Measurements from ENCODE around the gene ATP5F1A. TPM values are rescaled to one million over a fixed set of nuclear protein-coding genes. Genes with fewer than 3 reads are reported as not detected.
"Not testable (repeated sequence)": the region's sequence is repeated elsewhere in the genome, so short reads cannot be mapped to it uniquely, and the experiment has no call there.

The ATP5F1A gene
- 597 TPM for total RNA-seq
- 100 to 1,000 TPM; 467 to 549 (median 489) TPM for polyA plus RNA-seq (ENCODE audit: insufficient read depth in 1 of 8, insufficient read length in 8 of 8, low replicate concordance in 1 of 8)
- long read RNA-seq, donor 1, full-length matches to known transcripts: 123 of 190 reads
- long read RNA-seq, donor 1, partial matches to known transcripts: 67 of 190 reads
- long read RNA-seq, donor 1, other reads (novel, unspliced or antisense): 0 of 190 reads
- long read RNA-seq, donor 2, full-length matches to known transcripts: 25 of 50 reads
- long read RNA-seq, donor 2, partial matches to known transcripts: 25 of 50 reads
- long read RNA-seq, donor 2, other reads (novel, unspliced or antisense): 0 of 50 reads
- long read RNA-seq, donor 3, full-length matches to known transcripts: 210 of 438 reads
- long read RNA-seq, donor 3, partial matches to known transcripts: 228 of 438 reads
- long read RNA-seq, donor 3, other reads (novel, unspliced or antisense): 0 of 438 reads
- long read RNA-seq, donor 4, full-length matches to known transcripts: 112 of 167 reads
- long read RNA-seq, donor 4, partial matches to known transcripts: 55 of 167 reads
- long read RNA-seq, donor 4, other reads (novel, unspliced or antisense): 0 of 167 reads
- long read RNA-seq, donor 5, full-length matches to known transcripts: 364 of 895 reads
- long read RNA-seq, donor 5, partial matches to known transcripts: 497 of 895 reads
- long read RNA-seq, donor 5, other reads (novel, unspliced or antisense): 34 of 895 reads
- long read RNA-seq, donor 6, full-length matches to known transcripts: 404 of 843 reads
- long read RNA-seq, donor 6, partial matches to known transcripts: 439 of 843 reads
- long read RNA-seq, donor 6, other reads (novel, unspliced or antisense): 0 of 843 reads
- long read RNA-seq, donor 7, full-length matches to known transcripts: 193 of 583 reads
- long read RNA-seq, donor 7, partial matches to known transcripts: 390 of 583 reads
- long read RNA-seq, donor 7, other reads (novel, unspliced or antisense): 0 of 583 reads
- long read RNA-seq, donor 8, full-length matches to known transcripts: 159 of 375 reads
- long read RNA-seq, donor 8, partial matches to known transcripts: 216 of 375 reads
- long read RNA-seq, donor 8, other reads (novel, unspliced or antisense): 0 of 375 reads
- long read RNA-seq, donor 9, full-length matches to known transcripts: 147 of 449 reads
- long read RNA-seq, donor 9, partial matches to known transcripts: 302 of 449 reads
- long read RNA-seq, donor 9, other reads (novel, unspliced or antisense): 0 of 449 reads
- long read RNA-seq, donor 10, full-length matches to known transcripts: 275 of 724 reads
- long read RNA-seq, donor 10, partial matches to known transcripts: 449 of 724 reads
- long read RNA-seq, donor 10, other reads (novel, unspliced or antisense): 0 of 724 reads
- long read RNA-seq, donor 11, full-length matches to known transcripts: 157 of 404 reads
- long read RNA-seq, donor 11, partial matches to known transcripts: 247 of 404 reads
- long read RNA-seq, donor 11, other reads (novel, unspliced or antisense): 0 of 404 reads

DNA sequence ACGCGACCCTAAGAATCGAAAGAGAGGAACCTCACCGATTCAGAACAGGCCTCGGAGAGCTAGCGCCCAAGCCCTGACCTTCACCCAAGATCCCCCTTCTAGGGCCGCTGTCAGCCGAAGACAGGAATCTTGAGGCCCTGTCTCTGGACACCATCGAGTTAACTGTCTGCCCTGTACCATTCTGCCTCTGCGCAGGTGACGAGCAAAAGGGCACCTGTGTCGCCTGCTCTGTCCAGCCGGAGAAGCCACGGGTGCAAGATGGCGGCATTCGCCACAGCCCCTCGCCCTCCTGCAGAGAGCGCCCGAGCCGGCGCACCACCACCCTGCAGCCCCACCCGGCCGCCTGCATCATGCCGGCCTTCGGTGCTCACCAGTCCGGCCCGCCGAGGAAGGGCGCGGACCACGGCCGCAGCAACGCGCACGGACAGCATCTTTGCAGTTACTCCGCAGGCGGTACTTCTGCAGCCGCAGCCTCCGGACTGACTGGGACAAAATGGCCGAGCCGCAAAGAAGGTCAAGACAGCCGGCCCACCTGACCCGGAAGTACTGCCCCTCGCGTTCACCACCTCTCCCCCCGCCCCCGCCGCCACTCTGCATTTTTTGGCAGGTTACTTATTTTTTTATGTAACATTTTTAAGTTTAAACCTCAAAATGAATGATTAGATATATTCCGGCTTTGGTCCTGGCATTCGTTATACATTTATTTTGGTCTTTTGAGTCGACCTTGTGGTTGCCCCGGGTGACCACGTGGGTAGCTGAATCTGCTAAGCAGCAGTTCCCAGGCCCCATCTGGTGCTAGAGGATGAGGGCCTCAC lies at the start of gene ATP5F1A:
ATP5F1A (minus strand) TSS at position 496 of the 815 bp plus-strand sequence; CDS start at position 431, 65 bp downstream.
- WGBS (ENCODE audit: insufficient coverage): under 1% methylated on average over 37 of the region's 53 CpGs
- peaks cover 10% of the 10 kb centered on the region for H3K4me1 ChIP-seq (ENCODE audit: control insufficient read depth, insufficient read depth, low read length)
- H3K4me3 ChIP-seq (ENCODE audit: low read length): peak within 1 kb of the TSS; percentile 83

DNA sequence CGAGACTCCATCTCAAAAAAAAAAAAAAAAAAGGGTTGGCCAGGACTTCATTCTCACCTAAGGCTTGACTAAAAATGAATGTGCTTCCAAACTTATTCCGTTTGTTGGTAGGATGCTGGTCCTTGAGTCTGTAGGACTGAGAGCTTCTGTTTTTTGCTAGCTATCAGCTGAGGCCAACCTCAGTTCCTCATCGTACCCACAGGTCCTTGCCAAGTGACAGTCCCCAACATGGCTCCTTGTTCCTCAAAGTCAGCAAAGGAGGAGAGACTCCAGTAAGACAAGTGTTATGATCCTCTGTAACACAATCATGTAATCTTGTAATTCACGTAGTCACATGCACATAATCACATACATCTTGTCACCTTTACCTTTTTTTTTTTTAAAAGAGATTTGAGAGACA lies 43.1 kb upstream of the ATP5F1A start:
- H3K27ac ChIP-seq (ENCODE audit: low read length): no peak overlapping the region
- H3K9me3 ChIP-seq (replicated peaks; ENCODE audit: control insufficient read depth, low read depth, low read length): no peaks in the 10 kb centered on the region
- WGBS (ENCODE audit: insufficient coverage): 83% methylated on average over 1 of the region's 4 CpGs
- H3K4me1 ChIP-seq (ENCODE audit: control insufficient read depth, insufficient read depth, low read length): no peaks in the 10 kb centered on the region
- H3K27me3 ChIP-seq (ENCODE audit: control insufficient read depth, insufficient read depth, low read length): no peaks in the 10 kb centered on the region
- no peak for DNase-seq
- no peaks in the 10 kb centered on the region for H3K36me3 ChIP-seq (ENCODE audit: control insufficient read depth, insufficient read depth, low read length)
- H3K4me3 ChIP-seq (ENCODE audit: low read length): no peak overlapping the region

More for the DNA sequence above, at the start of gene ATP5F1A:
- Histone ChIP-seq H3K27ac (ENCODE audit: low read length) (peak within 1 kb of the TSS; percentile 94), H3K36me3 (ENCODE audit: control insufficient read depth, insufficient read depth, low read length) (peaks cover 13% of the 10 kb centered on the region), H3K27me3 (ENCODE audit: control insufficient read depth, insufficient read depth, low read length) (no peaks in the 10 kb centered on the region), H3K9me3 (replicated peaks; ENCODE audit: control insufficient read depth, low read depth, low read length) (no peaks in the 10 kb centered on the region)
- peak; percentile 93 for DNase-seq

DNA sequence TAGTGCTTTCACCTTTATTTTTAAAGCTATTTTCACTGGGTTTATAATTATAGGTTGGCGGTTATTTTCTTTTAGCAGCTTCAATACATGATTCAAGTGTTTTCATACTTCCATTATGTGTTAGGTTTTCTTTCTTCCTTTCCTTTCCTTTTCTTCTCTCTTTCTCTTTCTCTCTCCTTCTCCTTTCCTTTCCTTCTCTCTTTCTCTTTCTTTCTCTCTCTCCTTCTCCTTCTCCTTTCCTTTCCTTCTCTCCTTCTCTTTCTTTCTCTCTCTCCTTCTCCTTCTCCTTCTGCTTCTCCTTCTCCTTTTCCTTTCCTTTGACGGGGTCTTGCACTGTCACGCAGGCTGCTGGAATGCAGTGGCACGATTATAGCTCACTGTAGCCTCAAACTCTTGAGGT lies 42.1 kb upstream of the ATP5F1A start:
- 100% methylated on average over 3 of the region's 4 CpGs for WGBS (ENCODE audit: insufficient coverage)
- Histone ChIP-seq H3K4me1 (ENCODE audit: control insufficient read depth, insufficient read depth, low read length) (no peaks in the 10 kb centered on the region), H3K9me3 (replicated peaks; ENCODE audit: control insufficient read depth, low read depth, low read length) (no peaks in the 10 kb centered on the region), H3K4me3 (ENCODE audit: low read length) (no peak overlapping the region), H3K36me3 (ENCODE audit: control insufficient read depth, insufficient read depth, low read length) (no peaks in the 10 kb centered on the region), H3K27me3 (ENCODE audit: control insufficient read depth, insufficient read depth, low read length) (no peaks in the 10 kb centered on the region), H3K27ac (ENCODE audit: low read length) (no peak overlapping the region)
- DNase-seq: no peak

DNA sequence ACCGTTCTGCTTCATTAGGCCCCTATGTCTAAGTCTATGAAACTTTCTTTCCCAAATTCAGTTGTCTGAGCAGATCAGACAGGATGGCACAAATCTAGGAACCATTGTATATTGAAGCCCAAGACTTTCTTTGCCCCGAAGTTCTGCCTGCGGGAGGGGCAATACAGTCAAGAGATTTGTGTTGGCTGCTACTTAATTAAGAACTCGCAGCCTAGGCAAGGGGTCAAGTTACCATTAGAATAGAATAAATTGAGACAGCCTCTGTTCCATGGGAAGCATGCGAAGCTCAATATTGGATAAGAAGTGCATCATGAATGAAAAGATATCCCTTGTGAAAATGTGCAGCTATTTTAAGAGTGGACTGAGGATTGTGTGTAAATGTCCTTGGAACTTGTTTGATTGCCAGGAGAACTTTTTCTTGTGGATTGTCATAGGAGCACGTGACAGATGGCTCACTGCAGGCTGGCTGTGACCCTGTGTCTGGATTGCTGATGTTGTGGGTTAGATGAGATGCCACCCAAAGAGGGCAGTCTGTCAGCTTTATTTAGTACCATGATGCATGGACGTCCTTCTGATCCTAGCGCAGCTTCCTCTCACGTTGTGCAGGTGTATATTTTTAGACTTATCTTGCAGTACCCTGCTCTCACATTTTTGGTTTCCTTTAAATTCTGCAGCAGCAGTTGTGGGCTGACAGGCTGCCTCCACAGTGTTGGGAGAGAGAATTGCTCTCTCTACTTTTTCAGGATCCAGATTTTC lies 37.0 kb upstream of the ATP5F1A start:
- H3K4me3 ChIP-seq (ENCODE audit: low read length): no peak overlapping the region
- WGBS (ENCODE audit: insufficient coverage): 80% methylated on average over 5 of the region's 9 CpGs
- no peak overlapping the region for H3K27ac ChIP-seq (ENCODE audit: low read length)
- peaks cover 7% of the 10 kb centered on the region for H3K36me3 ChIP-seq (ENCODE audit: control insufficient read depth, insufficient read depth, low read length)
- DNase-seq: peak; percentile 22
- H3K9me3 ChIP-seq (replicated peaks; ENCODE audit: control insufficient read depth, low read depth, low read length): no peaks in the 10 kb centered on the region
- H3K27me3 ChIP-seq (ENCODE audit: control insufficient read depth, insufficient read depth, low read length): no peaks in the 10 kb centered on the region
- H3K4me1 ChIP-seq (ENCODE audit: control insufficient read depth, insufficient read depth, low read length): no peaks in the 10 kb centered on the region

DNA sequence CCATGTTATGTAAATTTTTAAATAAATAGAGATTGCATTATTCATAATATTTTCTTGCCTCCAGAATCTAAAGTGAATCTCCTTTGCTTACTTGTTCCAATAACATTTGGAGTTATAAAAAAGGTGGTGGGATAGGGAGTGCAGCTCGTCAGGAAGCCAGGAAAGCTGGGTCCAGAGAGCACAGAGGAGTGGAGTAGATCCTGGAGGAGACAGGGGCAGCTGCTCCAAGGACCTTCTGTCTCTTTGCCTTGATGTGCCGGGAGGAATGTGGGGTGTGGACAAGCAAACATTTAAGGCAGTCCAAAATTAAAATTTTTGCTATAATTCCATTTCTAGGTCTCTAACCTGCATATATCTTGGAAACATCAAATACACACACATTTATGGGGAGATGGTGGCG lies 35.4 kb upstream of the ATP5F1A start:
- no peak overlapping the region for H3K4me3 ChIP-seq (ENCODE audit: low read length)
- no peaks in the 10 kb centered on the region for H3K4me1 ChIP-seq (ENCODE audit: control insufficient read depth, insufficient read depth, low read length)
- H3K9me3 ChIP-seq (replicated peaks; ENCODE audit: control insufficient read depth, low read depth, low read length): no peaks in the 10 kb centered on the region
- DNase-seq: no peak
- peaks cover 17% of the 10 kb centered on the region for H3K36me3 ChIP-seq (ENCODE audit: control insufficient read depth, insufficient read depth, low read length)
- WGBS (ENCODE audit: insufficient coverage): 78% methylated on average over 1 of the region's 3 CpGs
- no peaks in the 10 kb centered on the region for H3K27me3 ChIP-seq (ENCODE audit: control insufficient read depth, insufficient read depth, low read length)
- no peak overlapping the region for H3K27ac ChIP-seq (ENCODE audit: low read length)

GRCh38 chr18:46130549-46130948 lies 32.5 kb upstream of the ATP5F1A start:
- WGBS (ENCODE audit: insufficient coverage): 100% methylated on average over 2 of the region's 8 CpGs
- not testable (repeated sequence) for H3K9me3 ChIP-seq (replicated peaks; ENCODE audit: control insufficient read depth, low read depth, low read length); H3K27ac ChIP-seq (ENCODE audit: low read length); H3K4me3 ChIP-seq (ENCODE audit: low read length); DNase-seq; H3K4me1 ChIP-seq (ENCODE audit: control insufficient read depth, insufficient read depth, low read length); H3K27me3 ChIP-seq (ENCODE audit: control insufficient read depth, insufficient read depth, low read length)
- peaks cover 21% of the 10 kb centered on the region for H3K36me3 ChIP-seq (ENCODE audit: control insufficient read depth, insufficient read depth, low read length)

DNA sequence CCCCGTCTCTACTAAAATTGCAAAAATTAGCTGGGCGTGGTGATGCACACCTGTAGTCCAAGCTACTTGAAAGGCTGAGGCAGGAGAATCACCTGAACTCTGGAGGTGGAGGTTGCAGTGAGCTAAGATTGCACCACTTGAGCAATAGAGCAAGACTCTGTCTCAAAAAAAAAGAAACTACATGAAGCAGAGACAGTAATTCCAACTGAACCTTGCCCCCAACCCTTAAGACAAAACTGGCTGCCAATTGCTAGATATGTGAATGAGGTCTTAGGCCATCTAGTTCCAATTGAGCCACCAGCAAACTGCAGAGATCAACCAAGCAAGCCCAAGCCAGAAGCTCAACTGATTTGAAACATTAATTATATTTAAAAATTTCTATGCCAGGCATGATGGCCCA lies 32.0 kb upstream of the ATP5F1A start:
- no peaks in the 10 kb centered on the region for H3K4me1 ChIP-seq (ENCODE audit: control insufficient read depth, insufficient read depth, low read length)
- WGBS (ENCODE audit: insufficient coverage): 92% methylated on average over 2 of the region's 2 CpGs
- H3K36me3 ChIP-seq (ENCODE audit: control insufficient read depth, insufficient read depth, low read length): peaks cover 21% of the 10 kb centered on the region

GRCh38 chr18:46126625-46127024 lies 28.5 kb upstream of the ATP5F1A start:
- H3K4me3 ChIP-seq (ENCODE audit: low read length); H3K27ac ChIP-seq (ENCODE audit: low read length); H3K9me3 ChIP-seq (replicated peaks; ENCODE audit: control insufficient read depth, low read depth, low read length); H3K27me3 ChIP-seq (ENCODE audit: control insufficient read depth, insufficient read depth, low read length); H3K4me1 ChIP-seq (ENCODE audit: control insufficient read depth, insufficient read depth, low read length); DNase-seq: not testable (repeated sequence)
- no CpG with 5 or more reads among the region's 4 CpGs for WGBS (ENCODE audit: insufficient coverage)
- H3K36me3 ChIP-seq (ENCODE audit: control insufficient read depth, insufficient read depth, low read length): peaks cover 28% of the 10 kb centered on the region

More for the DNA sequence above, 32.0 kb upstream of the ATP5F1A start:
- DNase-seq: no peak
- Histone ChIP-seq H3K4me3 (ENCODE audit: low read length) (no peak overlapping the region), H3K27me3 (ENCODE audit: control insufficient read depth, insufficient read depth, low read length) (no peaks in the 10 kb centered on the region), H3K9me3 (replicated peaks; ENCODE audit: control insufficient read depth, low read depth, low read length) (no peaks in the 10 kb centered on the region), H3K27ac (ENCODE audit: low read length) (no peak overlapping the region)
